Measurements from ENCODE around the gene OR51B2. TPM values are rescaled to one million over a fixed set of nuclear protein-coding genes. Genes with fewer than 3 reads are reported as not detected.

OR51B2 gene
- total and polyA plus RNA-seq, 10 donors, result not detected

Small RNAs within 50 kb of the gene (small RNA-seq; reads per million reads assigned to genes)
- 0 reads per million in 4 donors for gene AC104389.3

Other genes starting within 250 kb of the OR51B2 start
- gene OR52A5, start 185.9 kb downstream of the OR51B2 start, total RNA-seq, result not detected
- not detected for gene OR52A5, start 185.9 kb downstream of the OR51B2 start, polyA plus RNA-seq
- not detected for gene OR52A1, start 169.5 kb downstream of the OR51B2 start, total RNA-seq
- not detected for gene OR52A1, start 169.5 kb downstream of the OR51B2 start, polyA plus RNA-seq
- gene OR51V1, start 123.6 kb downstream of the OR51B2 start, total RNA-seq, result not detected
- gene OR51V1, start 123.6 kb downstream of the OR51B2 start, polyA plus RNA-seq, result not detected
- over 10,000 TPM in 2 of 7 donors, 1,000 to 10,000 TPM in 3, 100 to 1,000 TPM in 2; 465 to 40,257 (median 5,354) TPM for gene HBB, start 97.2 kb downstream of the OR51B2 start, total RNA-seq
- gene HBB, start 97.2 kb downstream of the OR51B2 start, polyA plus RNA-seq, result 1,000 to 10,000 TPM in 1 of 3 donors, 100 to 1,000 TPM in 2; 107 to 1,699 (median 207) TPM
- gene HBD, start 89.8 kb downstream of the OR51B2 start, total RNA-seq, result 100 to 1,000 TPM in 1 of 7 donors, 10 to 100 TPM in 3, 1 to 10 TPM in 3; 1.5 to 327 (median 20.6) TPM
- 10 to 100 TPM in 1 of 3 donors, 1 to 10 TPM in 2; 1.0 to 12.5 (median 1.5) TPM for gene HBD, start 89.8 kb downstream of the OR51B2 start, polyA plus RNA-seq
- 10 to 100 TPM in 1 of 7 donors, 1 to 10 TPM in 1, not detected in 5; 1.2 to 15.0 TPM for gene HBG1, start 74.4 kb downstream of the OR51B2 start, total RNA-seq
- under 1 TPM in 1 of 3 donors, not detected in 2; 0.21 TPM for gene HBG1, start 74.4 kb downstream of the OR51B2 start, polyA plus RNA-seq
- gene HBG2, start 69.5 kb downstream of the OR51B2 start, total RNA-seq, result 10 to 100 TPM in 2 of 7 donors, 1 to 10 TPM in 3, not detected in 2; 1.3 to 19.6 (median 9.1) TPM
- 1 to 10 TPM in 1 of 3 donors, under 1 TPM in 1, not detected in 1; 0.29 to 4.2 TPM for gene HBG2, start 69.5 kb downstream of the OR51B2 start, polyA plus RNA-seq
- 1 to 10 TPM in 1 of 7 donors, under 1 TPM in 1, not detected in 5; 0.64 to 1.8 TPM for gene HBE1, start 54.4 kb downstream of the OR51B2 start, total RNA-seq
- under 1 TPM; 0.21 to 0.37 (median 0.32) TPM for gene HBE1, start 54.4 kb downstream of the OR51B2 start, polyA plus RNA-seq
- gene OR51B4, start 22.4 kb downstream of the OR51B2 start, total RNA-seq, result not detected
- not detected for gene OR51B4, start 22.4 kb downstream of the OR51B2 start, polyA plus RNA-seq
- 1 to 10 TPM in 3 of 7 donors, under 1 TPM in 4; 0.44 to 3.0 (median 0.89) TPM for gene OR51B5, start 19.2 kb upstream of the OR51B2 start, total RNA-seq
- gene OR51B5, start 19.2 kb upstream of the OR51B2 start, polyA plus RNA-seq, result not detected
- gene OR51B6, start 27.2 kb upstream of the OR51B2 start, total RNA-seq, result not detected
- not detected for gene OR51B6, start 27.2 kb upstream of the OR51B2 start, polyA plus RNA-seq
- not detected for gene OR51M1, start 59.5 kb upstream of the OR51B2 start, total RNA-seq
- not detected for gene OR51M1, start 59.5 kb upstream of the OR51B2 start, polyA plus RNA-seq
- not detected for gene OR51Q1, start 97.8 kb upstream of the OR51B2 start, total RNA-seq
- gene OR51Q1, start 97.8 kb upstream of the OR51B2 start, polyA plus RNA-seq, result not detected
- gene OR51I1, start 117.2 kb upstream of the OR51B2 start, total RNA-seq, result under 1 TPM in 2 of 7 donors, not detected in 5; 0.40 to 0.73 TPM
- gene OR51I1, start 117.2 kb upstream of the OR51B2 start, polyA plus RNA-seq, result not detected
- gene OR51I2, start 125.0 kb upstream of the OR51B2 start, total RNA-seq, result not detected
- not detected for gene OR51I2, start 125.0 kb upstream of the OR51B2 start, polyA plus RNA-seq
- not detected for gene OR52D1, start 164.4 kb upstream of the OR51B2 start, total RNA-seq
- gene OR52D1, start 164.4 kb upstream of the OR51B2 start, polyA plus RNA-seq, result not detected
- 1 to 10 TPM in 3 of 7 donors, under 1 TPM in 4; 0.29 to 3.7 (median 0.52) TPM for gene UBQLN3, start 185.7 kb upstream of the OR51B2 start, total RNA-seq
- not detected for gene UBQLN3, start 185.7 kb upstream of the OR51B2 start, polyA plus RNA-seq
- 1 to 10 TPM in 4 of 7 donors, under 1 TPM in 3; 0.87 to 2.3 (median 1.1) TPM for gene UBQLNL, start 192.4 kb upstream of the OR51B2 start, total RNA-seq
- gene UBQLNL, start 192.4 kb upstream of the OR51B2 start, polyA plus RNA-seq, result under 1 TPM; 0.33 to 0.93 (median 0.74) TPM
- 1 to 10 TPM in 3 of 7 donors, under 1 TPM in 4; 0.27 to 3.3 (median 0.80) TPM for gene OR52H1, start 224.2 kb upstream of the OR51B2 start, total RNA-seq
- not detected for gene OR52H1, start 224.2 kb upstream of the OR51B2 start, polyA plus RNA-seq